GM04504 (cell line): ENCODE measurements around the gene TRPV5.
A peak's percentile ranks its signal among the peaks of the same experiment; 100 is the strongest.

Source experiments
- DNase-seq: peaks from one replicate; pipeline ENCODE4 v3.0.0-alpha.2; 2012; ENCODE audit warnings: low read depth

TRPV5 gene

GRCh38 chr7:142870566-142871259 lies 62.8 kb downstream of the TRPV5 start:
- no peak for DNase-seq

- no peak for DNase-seq
Measured at GRCh38 chr7:142870147-142870559, 63.4 kb downstream of the TRPV5 start.

GRCh38 chr7:142869434-142869833 lies 64.1 kb downstream of the TRPV5 start:
- no peak for DNase-seq

- no peak for DNase-seq
Measured at GRCh38 chr7:142868986-142869415, 64.5 kb downstream of the TRPV5 start.

GRCh38 chr7:142868188-142868985 lies 65.2 kb downstream of the TRPV5 start:
- no peak for DNase-seq

- DNase-seq = no peak
Measured at GRCh38 chr7:142867398-142868187, 66.0 kb downstream of the TRPV5 start.

GRCh38 chr7:142867097-142867378 lies 66.5 kb downstream of the TRPV5 start:
- no peak for DNase-seq

GRCh38 chr7:142866361-142867096 lies 67.0 kb downstream of the TRPV5 start:
- no peak for DNase-seq

- DNase-seq = no peak
Measured at GRCh38 chr7:142865766-142866165, 67.8 kb downstream of the TRPV5 start.

GRCh38 chr7:142864980-142865747 lies 68.4 kb downstream of the TRPV5 start:
- DNase-seq = no peak

GRCh38 chr7:142863891-142864685 lies 69.5 kb downstream of the TRPV5 start:
- no peak for DNase-seq

- DNase-seq = no peak
Measured at GRCh38 chr7:142862786-142863400, 70.7 kb downstream of the TRPV5 start.

GRCh38 chr7:142862351-142862750 lies 71.2 kb downstream of the TRPV5 start:
- DNase-seq = no peak

- DNase-seq = no peak
Measured at GRCh38 chr7:142860968-142861367, 72.6 kb downstream of the TRPV5 start.

- DNase-seq = peak; percentile 23
Measured at GRCh38 chr7:142859829-142860228, 73.7 kb downstream of the TRPV5 start.

- DNase-seq = no peak
Measured at GRCh38 chr7:142859411-142859810, 74.1 kb downstream of the TRPV5 start.
